Endothelial cell (in vitro differentiated cells): ENCODE results near the gene EPHA4. TPM values are rescaled to one million over a fixed set of nuclear protein-coding genes. Genes with fewer than 3 reads are reported as not detected.

Experiments used
- DNase-seq: peaks from one replicate; pipeline ENCODE4 v3.0.0; 2021; ENCODE audit warnings: low spot score
- H3K27ac Mint-ChIP-seq: one replicate; pipeline ENCODE4 v1.8.0; 2021; ENCODE audit warnings: mixed read lengths, inconsistent platforms; ENCODE audit not compliant: unreplicated experiment
- H3K27me3 Mint-ChIP-seq: one replicate; pipeline ENCODE4 v1.8.0; 2021; ENCODE audit warnings: mild to moderate bottlenecking, moderate library complexity, mixed read lengths, inconsistent platforms; ENCODE audit not compliant: unreplicated experiment
- H3K36me3 Mint-ChIP-seq: one replicate; pipeline ENCODE4 v1.8.0; 2021; ENCODE audit warnings: mild to moderate bottlenecking, low read depth, mixed read lengths, inconsistent platforms; ENCODE audit not compliant: unreplicated experiment
- H3K4me1 Mint-ChIP-seq: one replicate; pipeline ENCODE4 v1.8.0; 2021; ENCODE audit warnings: mild to moderate bottlenecking, mixed read lengths, inconsistent platforms; ENCODE audit not compliant: unreplicated experiment
- H3K4me3 Mint-ChIP-seq: one replicate; pipeline ENCODE4 v1.8.0; 2021; ENCODE audit warnings: mild to moderate bottlenecking, mixed read lengths, inconsistent platforms; ENCODE audit not compliant: unreplicated experiment
- H3K9me3 Mint-ChIP-seq: one replicate; pipeline ENCODE4 v1.8.0; 2021; ENCODE audit warnings: mixed read lengths, inconsistent platforms; ENCODE audit not compliant: unreplicated experiment
- CTCF ChIP-seq: fragments of 200-600 bp; sonication (generic); IDR thresholded peaks from one replicate; pipeline ENCODE4 v1.5.0; 2021; ENCODE audit warnings: antibody characterized with exemption; ENCODE audit not compliant: unreplicated experiment
- total RNA-seq: library from RNA; stranded (reverse); fragmentation: NEBNext Ultra II Directional; extraction: Animal tissue kit (Norgen Biotek cat#: 25700); gene quantifications from one replicate; pipeline ENCODE4 v1.2.1, GENCODE V29; 2021; ENCODE audit not compliant: unreplicated experiment

EPHA4 gene
- total RNA-seq, 1 donor from 2014 or later: 62.0 TPM

- H3K27ac Mint-ChIP-seq: no peak overlapping the region
- TF ChIP-seq CTCF: no peak
- H3K36me3 Mint-ChIP-seq: peaks cover 33% of the 10 kb centered on the region
- peaks cover 1% of the 10 kb centered on the region for H3K27me3 Mint-ChIP-seq
- no peaks in the 10 kb centered on the region for H3K9me3 Mint-ChIP-seq
- DNase-seq: no peak
- peaks cover 17% of the 10 kb centered on the region for H3K4me1 Mint-ChIP-seq
- H3K4me3 Mint-ChIP-seq: no peak overlapping the region
These were observed 136.9 kb downstream of the EPHA4 start for GRCh38 chr2:221435171-221435570.

- no peak for DNase-seq
- Mint-ChIP-seq H3K27ac (no peak overlapping the region), H3K27me3 (peaks cover 1% of the 10 kb centered on the region), H3K4me3 (no peak overlapping the region), H3K36me3 (peaks cover 34% of the 10 kb centered on the region), H3K4me1 (peaks cover 17% of the 10 kb centered on the region), H3K9me3 (no peaks in the 10 kb centered on the region)
- TF ChIP-seq CTCF: no peak
These were observed 138.0 kb downstream of the EPHA4 start for GRCh38 chr2:221434142-221434541.

GRCh38 chr2:221431477-221431876, 140.6 kb downstream of the EPHA4 start:
- DNase-seq: no peak
- no peak for TF ChIP-seq CTCF
- no peak overlapping the region for H3K4me3 Mint-ChIP-seq
- peaks cover 1% of the 10 kb centered on the region for H3K27me3 Mint-ChIP-seq
- H3K9me3 Mint-ChIP-seq: no peaks in the 10 kb centered on the region
- no peak overlapping the region for H3K27ac Mint-ChIP-seq
- H3K4me1 Mint-ChIP-seq: peaks cover 13% of the 10 kb centered on the region
- H3K36me3 Mint-ChIP-seq: peaks cover 41% of the 10 kb centered on the region

- Mint-ChIP-seq H3K4me3 (no peak overlapping the region), H3K4me1 (peaks cover 5% of the 10 kb centered on the region), H3K27me3 (peaks cover 1% of the 10 kb centered on the region), H3K9me3 (no peaks in the 10 kb centered on the region), H3K36me3 (peaks cover 51% of the 10 kb centered on the region), H3K27ac (no peak overlapping the region)
- no peak for TF ChIP-seq CTCF
- no peak for DNase-seq
These were observed 142.2 kb downstream of the EPHA4 start for GRCh38 chr2:221429741-221430491.

- Mint-ChIP-seq H3K27ac (no peak overlapping the region), H3K36me3 (peaks cover 47% of the 10 kb centered on the region)
These were observed 143.2 kb downstream of the EPHA4 start for GRCh38 chr2:221428896-221429295.

More at GRCh38 chr2:221428896-221429295, 143.2 kb downstream of the EPHA4 start:
- Mint-ChIP-seq H3K4me1 (no peaks in the 10 kb centered on the region), H3K9me3 (no peaks in the 10 kb centered on the region), H3K27me3 (peaks cover 1% of the 10 kb centered on the region), H3K4me3 (no peak overlapping the region)
- no peak for TF ChIP-seq CTCF
- no peak for DNase-seq
